Activated CD4-positive, CD25-positive, alpha-beta regulatory T cell (primary cell): ENCODE results near the gene TSC22D3.
A peak's percentile ranks its signal among the peaks of the same experiment; 100 is the strongest.
"Not testable (repeated sequence)": the region's sequence is repeated elsewhere in the genome, so short reads cannot be mapped to it uniquely, and the experiment has no call there.

Source experiments
- DNase-seq, 4 experiments: peaks; one replicate each; lab custom pipeline; 2025; lab: John Stamatoyannopoulos, UW

Gene TSC22D3

GRCh38 chrX:107775734-107776511, at the start of gene TSC22D3:
Gene TSC22D3 (minus strand): TSS chrX:107775787. CDS start chrX:107775419, 368 bp downstream.
- peak; percentile 5 to 11 (median 7) for DNase-seq

GRCh38 chrX:107823456-107823855, 47.9 kb upstream of the TSC22D3 start:
- no peak for DNase-seq

GRCh38 chrX:107823042-107823441, 47.5 kb upstream of the TSC22D3 start:
- DNase-seq = no peak

GRCh38 chrX:107818900-107819521, 43.4 kb upstream of the TSC22D3 start:
- DNase-seq = no peak

- DNase-seq = not testable (repeated sequence)
Measured at GRCh38 chrX:107810053-107810452, 34.5 kb upstream of the TSC22D3 start.

- no peak for DNase-seq
Measured at GRCh38 chrX:107805179-107805578, 29.6 kb upstream of the TSC22D3 start.

GRCh38 chrX:107804427-107804826, 28.8 kb upstream of the TSC22D3 start:
- no peak for DNase-seq

GRCh38 chrX:107787827-107788226, 12.2 kb upstream of the TSC22D3 start:
- no peak for DNase-seq

GRCh38 chrX:107780525-107780924, 4.9 kb upstream of the TSC22D3 start:
- DNase-seq = no peak

GRCh38 chrX:107777536-107777832, 1.9 kb upstream of the TSC22D3 start, which contains the start of gene NCBP2L:
Gene NCBP2L (plus strand): TSS chrX:107777733. CDS start chrX:107794221, 16,488 bp downstream.
- no peak for DNase-seq

GRCh38 chrX:107776649-107777535, 1.3 kb upstream of the TSC22D3 start:
- DNase-seq = peak; percentile 15 to 50 (median 44)

- DNase-seq = no peak
Measured at GRCh38 chrX:107775000-107775733, 420 bp downstream of the TSC22D3 start.

GRCh38 chrX:107773906-107774435, 1.6 kb downstream of the TSC22D3 start:
- no peak for DNase-seq

GRCh38 chrX:107773206-107773605, 2.4 kb downstream of the TSC22D3 start:
- DNase-seq = no peak

- no peak for DNase-seq
Measured at GRCh38 chrX:107769581-107770317, 5.8 kb downstream of the TSC22D3 start.

- no peak for DNase-seq
Measured at GRCh38 chrX:107768051-107768450, 7.5 kb downstream of the TSC22D3 start.

- DNase-seq = no peak
Measured at GRCh38 chrX:107766470-107767150, 9.0 kb downstream of the TSC22D3 start.

GRCh38 chrX:107764845-107765608, 10.6 kb downstream of the TSC22D3 start:
- no peak for DNase-seq

GRCh38 chrX:107763647-107764046, 11.9 kb downstream of the TSC22D3 start:
- no peak for DNase-seq
